Measurements from ENCODE around the gene HS3ST3B1. TPM values are rescaled to one million over a fixed set of nuclear protein-coding genes. Genes with fewer than 3 reads are reported as not detected.

Gene HS3ST3B1
- total and polyA plus RNA-seq, 3 donors from 2014 or later: 1.5 to 2.1 (median 1.9) TPM

DNA sequence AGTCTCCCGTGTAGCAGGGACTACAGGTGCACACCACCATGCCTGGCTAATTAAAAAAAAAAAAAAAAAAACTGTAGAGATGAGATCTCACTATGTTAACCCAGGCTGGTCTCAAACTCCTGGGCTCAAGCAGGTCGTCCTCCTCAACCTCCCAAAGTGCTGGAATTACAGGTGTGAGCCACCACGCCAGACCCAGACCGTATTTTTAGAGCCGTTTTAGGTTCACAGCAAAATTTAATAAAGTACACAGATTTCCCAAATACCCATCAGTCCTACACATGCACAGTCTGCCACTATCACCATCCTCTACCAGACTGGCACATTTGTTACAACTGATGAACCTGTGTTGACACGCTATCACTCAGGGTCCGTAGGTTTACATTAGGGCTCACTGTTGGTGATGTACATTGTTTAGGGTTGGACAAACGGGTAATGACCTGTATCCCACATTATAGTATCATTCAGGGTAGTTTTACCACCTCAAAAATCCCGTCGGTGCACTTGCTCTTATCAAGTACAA, 10.4 kb downstream of the HS3ST3B1 start:
- DNase-seq: no peak
- Histone ChIP-seq H3K27ac (no peak overlapping the region), H3K4me3 (no peak overlapping the region), H3K9me3 (no peaks in the 10 kb centered on the region), H3K36me3 (ENCODE audit: low read depth, missing control alignments) (no peaks in the 10 kb centered on the region), H3K27me3 (no peaks in the 10 kb centered on the region), H3K4me1 (peaks cover 7% of the 10 kb centered on the region)
- WGBS, 2 donors: 77 to 85% methylated on average over 10 of the region's 10 CpGs
- no peak for TF ChIP-seq POLR2A (IDR thresholded peaks at IDR 0.05)
- TF ChIP-seq, protein P1, sequence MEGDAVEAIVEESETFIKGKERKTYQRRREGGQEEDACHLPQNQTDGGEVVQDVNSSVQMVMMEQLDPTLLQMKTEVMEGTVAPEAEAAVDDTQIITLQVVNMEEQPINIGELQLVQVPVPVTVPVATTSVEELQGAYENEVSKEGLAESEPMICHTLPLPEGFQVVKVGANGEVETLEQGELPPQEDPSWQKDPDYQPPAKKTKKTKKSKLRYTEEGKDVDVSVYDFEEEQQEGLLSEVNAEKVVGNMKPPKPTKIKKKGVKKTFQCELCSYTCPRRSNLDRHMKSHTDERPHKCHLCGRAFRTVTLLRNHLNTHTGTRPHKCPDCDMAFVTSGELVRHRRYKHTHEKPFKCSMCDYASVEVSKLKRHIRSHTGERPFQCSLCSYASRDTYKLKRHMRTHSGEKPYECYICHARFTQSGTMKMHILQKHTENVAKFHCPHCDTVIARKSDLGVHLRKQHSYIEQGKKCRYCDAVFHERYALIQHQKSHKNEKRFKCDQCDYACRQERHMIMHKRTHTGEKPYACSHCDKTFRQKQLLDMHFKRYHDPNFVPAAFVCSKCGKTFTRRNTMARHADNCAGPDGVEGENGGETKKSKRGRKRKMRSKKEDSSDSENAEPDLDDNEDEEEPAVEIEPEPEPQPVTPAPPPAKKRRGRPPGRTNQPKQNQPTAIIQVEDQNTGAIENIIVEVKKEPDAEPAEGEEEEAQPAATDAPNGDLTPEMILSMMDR (IDR thresholded peaks at IDR 0.05): no peak
- intact Hi-C loops (cut with DNase I; ENCODE audit: low total_unique reads): no loop called here

DNA sequence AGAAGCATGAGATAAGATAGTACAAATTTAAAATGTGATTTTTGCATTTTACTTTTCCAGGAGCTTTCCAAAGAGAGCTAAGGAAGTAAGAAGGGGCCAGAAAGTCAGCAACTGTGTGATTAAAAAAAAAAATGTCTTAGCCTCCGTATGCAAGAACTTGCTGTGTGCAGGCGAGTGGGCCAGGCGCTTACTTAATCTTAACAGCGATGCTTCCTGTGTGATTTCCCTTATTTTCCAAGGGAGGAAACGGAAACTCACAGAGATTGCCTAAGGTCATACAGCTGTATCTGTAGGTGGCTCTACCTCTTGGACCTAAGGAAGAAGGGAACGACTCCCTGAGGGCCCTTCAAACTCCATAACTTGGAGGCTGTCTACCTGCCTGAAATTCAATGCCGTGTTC, 11.1 kb downstream of the HS3ST3B1 start:
- no peak for DNase-seq
- 73 to 84% methylated on average over 7 of the region's 7 CpGs for WGBS, 2 donors

DNA sequence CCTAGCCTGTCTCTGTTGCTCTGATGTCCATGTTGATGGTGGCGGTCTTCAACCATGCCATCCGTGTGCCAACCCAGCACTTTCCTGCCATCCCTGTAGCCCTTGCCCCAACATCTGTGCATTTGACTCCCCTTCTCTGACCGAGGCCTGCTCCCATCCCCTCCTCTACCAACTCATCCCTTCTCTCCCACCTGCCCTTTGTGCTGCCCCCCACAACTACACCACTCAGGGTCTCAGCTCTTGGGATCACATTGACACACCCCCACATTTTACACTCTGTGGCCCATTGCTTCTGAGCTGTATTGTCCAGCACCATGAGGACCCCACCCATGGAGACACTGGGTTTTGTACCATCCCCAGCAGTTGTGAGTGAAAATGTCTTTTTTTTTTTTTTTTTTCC, 11.6 kb downstream of the HS3ST3B1 start:
- Histone ChIP-seq H3K27ac (no peak overlapping the region), H3K36me3 (ENCODE audit: low read depth, missing control alignments) (no peaks in the 10 kb centered on the region), H3K4me1 (peaks cover 7% of the 10 kb centered on the region), H3K27me3 (no peaks in the 10 kb centered on the region), H3K4me3 (no peak overlapping the region), H3K9me3 (no peaks in the 10 kb centered on the region)
- DNase-seq: no peak
- intact Hi-C loops (cut with DNase I; ENCODE audit: low total_unique reads): no loop called here
- whole genome bisulfite sequencing, 2 donors: 98 to 99% methylated on average over 3 of the region's 3 CpGs
- TF ChIP-seq, protein P1 (IDR thresholded peaks at IDR 0.05): no peak
- no peak for TF ChIP-seq POLR2A (IDR thresholded peaks at IDR 0.05)

More for the DNA sequence above, 11.1 kb downstream of the HS3ST3B1 start:
- no peaks in the 10 kb centered on the region for H3K27me3 ChIP-seq
- no peak for TF ChIP-seq POLR2A (IDR thresholded peaks at IDR 0.05)
- TF ChIP-seq, protein P1 (IDR thresholded peaks at IDR 0.05): no peak
- intact Hi-C loops (cut with DNase I; ENCODE audit: low total_unique reads): no loop called here
- no peak overlapping the region for H3K27ac ChIP-seq
- no peak overlapping the region for H3K4me3 ChIP-seq
- peaks cover 7% of the 10 kb centered on the region for H3K4me1 ChIP-seq
- no peaks in the 10 kb centered on the region for H3K36me3 ChIP-seq (ENCODE audit: low read depth, missing control alignments)
- no peaks in the 10 kb centered on the region for H3K9me3 ChIP-seq

DNA sequence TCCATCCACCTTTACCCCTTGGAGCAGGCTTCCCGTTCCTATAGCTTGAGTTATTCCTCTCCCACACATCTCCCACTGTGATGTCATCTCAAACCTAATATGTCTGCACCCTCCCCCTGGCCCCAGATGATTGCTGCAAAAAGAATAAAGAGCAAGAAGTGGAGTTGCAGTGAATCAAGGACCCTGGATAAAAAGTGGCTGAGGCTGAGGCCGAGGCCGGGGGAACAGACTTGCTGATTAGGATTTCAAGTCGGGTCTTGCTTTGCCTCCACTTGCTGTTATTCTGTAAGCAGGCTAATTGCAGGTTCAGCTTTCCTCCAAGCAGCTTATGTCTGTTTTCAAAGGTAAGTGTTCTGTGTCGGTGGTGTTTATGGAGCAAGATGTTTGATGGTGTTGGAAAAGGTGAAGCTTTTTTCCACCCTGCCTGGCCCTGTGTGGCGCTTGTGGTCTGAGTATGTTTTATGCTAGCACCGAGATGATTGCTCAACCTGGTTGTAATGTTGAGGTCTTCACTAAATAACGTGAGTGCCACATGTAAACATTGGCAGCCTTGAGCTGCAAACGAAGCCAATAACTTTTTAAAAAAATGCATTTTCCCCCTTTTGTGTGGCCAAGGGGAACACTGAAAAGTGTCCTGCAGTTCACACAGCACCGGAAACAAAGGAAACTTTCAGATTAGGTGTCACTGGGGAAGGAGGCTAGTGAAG, 15.4 kb downstream of the HS3ST3B1 start:
- intact Hi-C loops (cut with DNase I; ENCODE audit: low total_unique reads): no loop called here
- no peaks in the 10 kb centered on the region for H3K36me3 ChIP-seq (ENCODE audit: low read depth, missing control alignments)
- no peak for DNase-seq
- H3K9me3 ChIP-seq: no peaks in the 10 kb centered on the region
- H3K27ac ChIP-seq: no peak overlapping the region
- WGBS, 2 donors: 62 to 82% methylated on average over 10 of the region's 10 CpGs
- no peaks in the 10 kb centered on the region for H3K27me3 ChIP-seq
- H3K4me1 ChIP-seq: no peaks in the 10 kb centered on the region
- TF ChIP-seq, protein P1 (IDR thresholded peaks at IDR 0.05): no peak
- TF ChIP-seq POLR2A (IDR thresholded peaks at IDR 0.05): no peak
- no peak overlapping the region for H3K4me3 ChIP-seq

DNA sequence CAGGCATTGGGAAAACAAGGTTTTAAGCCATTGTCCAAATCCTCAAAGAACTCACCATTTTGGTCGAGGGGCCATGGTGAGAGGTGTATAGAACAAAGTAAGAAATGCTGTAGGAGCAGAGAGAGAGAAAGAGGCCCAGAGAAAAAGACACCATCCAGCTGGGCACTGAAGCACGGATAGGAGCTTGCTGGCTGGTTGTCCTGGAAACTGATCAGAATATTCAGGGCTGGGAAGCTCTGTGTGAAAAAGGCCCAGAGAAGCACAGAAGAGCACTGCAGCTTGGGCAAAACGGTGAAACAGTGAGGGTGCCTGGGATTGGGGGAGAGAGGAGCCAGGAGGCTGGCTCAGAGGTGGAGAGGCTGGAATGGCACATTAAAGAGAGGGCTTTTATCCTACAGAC, 16.5 kb downstream of the HS3ST3B1 start:
- intact Hi-C loops (cut with DNase I; ENCODE audit: low total_unique reads): no loop called here
- TF ChIP-seq, protein P1 (IDR thresholded peaks at IDR 0.05): no peak
- no peak for TF ChIP-seq POLR2A (IDR thresholded peaks at IDR 0.05)

More for the DNA sequence above, 16.5 kb downstream of the HS3ST3B1 start:
- H3K27ac ChIP-seq: no peak overlapping the region
- no peak overlapping the region for H3K4me3 ChIP-seq
- 84 to 93% methylated on average over 3 of the region's 3 CpGs for WGBS, 2 donors
- H3K4me1 ChIP-seq: no peaks in the 10 kb centered on the region
- no peaks in the 10 kb centered on the region for H3K27me3 ChIP-seq
- no peak for DNase-seq
- no peaks in the 10 kb centered on the region for H3K36me3 ChIP-seq (ENCODE audit: low read depth, missing control alignments)
- no peaks in the 10 kb centered on the region for H3K9me3 ChIP-seq
